OCI-LY1 (cell line): ENCODE measurements around the gene EEF1G.

Source experiments
- CTCF ChIP-seq: fragments of 200-600 bp; sonication (generic), shearing (Covaris generic); IDR thresholded peaks from 2 replicates; pipeline ENCODE4 v1.5.1; 2017; ENCODE audit warnings: mild to moderate bottlenecking, antibody characterized with exemption, low read length, moderate library complexity, mixed read lengths
- EZH2 ChIP-seq: fragments of 200-600 bp; sonication (generic), shearing (Covaris generic); IDR thresholded peaks from 2 replicates; pipeline ENCODE4 v1.8.0; 2017; ENCODE audit warnings: borderline replicate concordance, mixed run types, mild to moderate bottlenecking, antibody characterized with exemption, low read length, moderate library complexity, mixed read lengths

- TF ChIP-seq CTCF (no peak), EZH2 (no peak)
Observed at GRCh38 chr11:62592989-62593421, 19.3 kb upstream of the EEF1G start.
